Measurements from ENCODE around the gene ABCC2. TPM values are rescaled to one million over a fixed set of nuclear protein-coding genes. Genes with fewer than 3 reads are reported as not detected.
"Not testable (repeated sequence)": the region's sequence is repeated elsewhere in the genome, so short reads cannot be mapped to it uniquely, and the experiment has no call there.

ABCC2 gene
- total RNA-seq, 4 donors from 2014 or later: 9.9 to 156 (median 64.6) TPM

DNA sequence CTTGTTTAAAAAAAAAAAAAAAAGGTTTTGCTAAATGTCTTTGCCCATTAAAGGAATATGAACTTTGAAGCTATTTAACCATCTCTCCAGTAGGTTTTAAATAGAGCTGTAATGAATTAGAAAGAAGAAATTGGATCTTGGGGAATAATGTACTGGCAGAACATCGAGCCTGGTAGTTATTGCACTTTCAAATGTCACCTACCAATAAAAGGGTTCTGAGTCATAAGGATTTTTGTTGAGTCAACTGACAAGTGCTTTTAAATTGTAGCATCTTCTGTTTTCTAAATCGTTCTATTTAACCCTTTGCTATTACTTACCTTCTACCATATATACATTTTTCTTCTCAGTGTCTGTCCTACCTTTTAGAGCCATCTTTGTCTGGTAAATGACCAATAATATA, 39.7 kb upstream of the ABCC2 start:
- Histone ChIP-seq H3K27me3 (no peaks in the 10 kb centered on the region), H3K4me3 (no peak overlapping the region), H3K27ac (no peak overlapping the region), H3K4me1 (no peaks in the 10 kb centered on the region), H3K9me3 (peaks cover 0 to 14% (median 1%) of the 10 kb centered on the region in 4 donors), H3K36me3 (peaks cover 0 to 96% (median 0%) of the 10 kb centered on the region in 3 donors)
- TF ChIP-seq, protein P1, sequence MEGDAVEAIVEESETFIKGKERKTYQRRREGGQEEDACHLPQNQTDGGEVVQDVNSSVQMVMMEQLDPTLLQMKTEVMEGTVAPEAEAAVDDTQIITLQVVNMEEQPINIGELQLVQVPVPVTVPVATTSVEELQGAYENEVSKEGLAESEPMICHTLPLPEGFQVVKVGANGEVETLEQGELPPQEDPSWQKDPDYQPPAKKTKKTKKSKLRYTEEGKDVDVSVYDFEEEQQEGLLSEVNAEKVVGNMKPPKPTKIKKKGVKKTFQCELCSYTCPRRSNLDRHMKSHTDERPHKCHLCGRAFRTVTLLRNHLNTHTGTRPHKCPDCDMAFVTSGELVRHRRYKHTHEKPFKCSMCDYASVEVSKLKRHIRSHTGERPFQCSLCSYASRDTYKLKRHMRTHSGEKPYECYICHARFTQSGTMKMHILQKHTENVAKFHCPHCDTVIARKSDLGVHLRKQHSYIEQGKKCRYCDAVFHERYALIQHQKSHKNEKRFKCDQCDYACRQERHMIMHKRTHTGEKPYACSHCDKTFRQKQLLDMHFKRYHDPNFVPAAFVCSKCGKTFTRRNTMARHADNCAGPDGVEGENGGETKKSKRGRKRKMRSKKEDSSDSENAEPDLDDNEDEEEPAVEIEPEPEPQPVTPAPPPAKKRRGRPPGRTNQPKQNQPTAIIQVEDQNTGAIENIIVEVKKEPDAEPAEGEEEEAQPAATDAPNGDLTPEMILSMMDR (IDR thresholded peaks at IDR 0.05): no peak
- no peak for TF ChIP-seq POLR2A (IDR thresholded peaks at IDR 0.05)
- DNase-seq: no peak

DNA sequence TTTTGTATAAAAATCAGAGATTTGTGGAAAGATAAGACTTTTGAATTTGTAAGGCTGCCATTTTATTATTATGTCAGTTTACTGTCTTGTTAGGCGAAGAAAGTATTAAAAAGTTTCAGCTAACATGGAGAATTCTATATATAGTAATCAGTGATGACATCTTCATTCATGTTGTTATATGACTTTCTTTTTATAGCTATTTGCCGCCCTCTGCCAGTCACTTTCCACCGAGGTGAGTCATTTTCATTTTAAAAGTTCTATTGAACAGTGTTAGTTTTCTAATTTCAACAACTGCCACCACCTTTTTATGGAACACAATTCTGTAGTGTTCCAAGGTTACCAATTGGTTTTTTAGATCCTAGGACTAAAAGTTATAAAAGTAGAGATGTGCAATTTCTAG, 38.6 kb upstream of the ABCC2 start:
- no peaks in the 10 kb centered on the region for H3K4me1 ChIP-seq
- H3K36me3 ChIP-seq: peaks cover 0 to 97% (median 0%) of the 10 kb centered on the region in 3 donors
- TF ChIP-seq POLR2A (IDR thresholded peaks at IDR 0.05): no peak
- TF ChIP-seq, protein P1 (IDR thresholded peaks at IDR 0.05): no peak
- H3K9me3 ChIP-seq: peaks cover 0 to 14% (median 1%) of the 10 kb centered on the region in 4 donors
- no peak for DNase-seq
- H3K27me3 ChIP-seq: no peaks in the 10 kb centered on the region
- no peak overlapping the region for H3K4me3 ChIP-seq
- H3K27ac ChIP-seq: no peak overlapping the region

DNA sequence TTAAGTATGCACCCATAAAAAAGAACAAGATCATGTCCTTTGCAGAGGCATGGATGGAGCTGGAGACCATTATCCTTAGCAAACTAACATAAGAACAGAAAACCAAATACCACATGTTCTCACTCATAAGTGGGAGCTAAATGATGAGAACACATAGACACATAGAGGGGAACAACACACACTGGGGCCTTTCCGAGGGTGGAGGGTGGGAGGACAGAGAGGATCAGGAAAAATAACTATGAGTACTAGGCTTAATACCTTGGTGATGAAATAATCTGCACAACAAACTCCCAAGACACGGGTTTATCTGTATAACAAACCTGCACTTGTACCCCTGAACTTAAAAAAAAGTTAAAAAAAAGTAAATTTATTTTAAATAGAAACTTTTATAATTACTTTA, 36.3 kb upstream of the ABCC2 start:
- not testable (repeated sequence) for H3K27me3 ChIP-seq, H3K4me3 ChIP-seq, H3K4me1 ChIP-seq, H3K9me3 ChIP-seq, H3K27ac ChIP-seq, DNase-seq
- peaks cover 0 to 88% (median 0%) of the 10 kb centered on the region in 3 donors for H3K36me3 ChIP-seq

DNA sequence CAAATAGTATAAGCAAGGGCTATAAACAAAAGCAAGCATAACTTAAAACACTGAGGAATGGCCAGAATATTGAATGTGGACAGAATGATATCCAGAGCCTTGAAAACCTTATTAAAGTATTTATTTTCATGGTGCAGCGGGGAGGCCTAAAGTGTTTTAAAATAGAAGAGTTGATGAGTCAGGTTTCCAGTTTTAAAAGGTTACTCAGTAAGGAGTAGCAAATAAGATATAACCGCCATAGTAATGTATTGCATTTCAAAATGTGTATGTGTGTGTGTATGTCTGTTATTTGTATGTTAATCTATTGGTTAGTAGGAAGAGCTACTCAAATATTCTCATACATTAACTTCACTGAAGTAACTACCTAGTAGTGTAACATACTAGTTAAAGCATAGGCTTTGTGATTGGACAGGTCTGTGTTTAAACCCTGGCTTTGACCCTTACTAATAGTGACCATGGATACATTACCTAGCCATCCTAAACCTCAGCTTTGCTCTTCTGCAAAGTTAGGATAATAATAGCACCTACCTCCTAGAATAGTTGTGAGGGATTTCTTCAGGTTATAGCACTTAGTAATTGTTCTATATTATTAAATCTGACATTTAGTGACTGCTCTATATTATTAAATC, 33.5 kb upstream of the ABCC2 start:
- Histone ChIP-seq H3K27me3 (no peaks in the 10 kb centered on the region), H3K9me3 (no peaks in the 10 kb centered on the region), H3K27ac (no peak overlapping the region), H3K36me3 (peaks cover 0 to 85% (median 0%) of the 10 kb centered on the region in 3 donors), H3K4me3 (no peak overlapping the region), H3K4me1 (no peaks in the 10 kb centered on the region)
- no peak for TF ChIP-seq POLR2A (IDR thresholded peaks at IDR 0.05)
- TF ChIP-seq, protein P1 (IDR thresholded peaks at IDR 0.05): no peak
- DNase-seq: no peak

DNA sequence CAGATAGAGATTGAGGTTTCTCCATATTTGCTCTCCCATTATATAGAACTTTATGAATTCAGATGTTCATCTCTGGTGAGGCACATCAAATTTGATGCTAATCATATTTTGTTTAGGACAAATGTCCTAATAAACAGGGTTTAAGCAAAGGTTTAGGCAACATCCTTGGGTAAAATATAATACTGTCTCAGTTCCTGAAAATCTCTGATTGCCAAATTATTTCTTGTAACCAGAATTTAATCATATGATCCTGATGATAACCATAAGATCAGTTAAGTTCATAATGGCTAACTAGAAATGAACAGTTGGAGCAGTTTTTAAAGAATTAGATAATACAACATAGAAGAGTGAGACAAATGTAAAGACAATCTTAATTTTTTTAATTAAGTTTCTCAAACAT, 31.8 kb upstream of the ABCC2 start:
- peaks cover 0 to 79% (median 0%) of the 10 kb centered on the region in 3 donors for H3K36me3 ChIP-seq
- DNase-seq: no peak
- TF ChIP-seq POLR2A (IDR thresholded peaks at IDR 0.05): no peak
- TF ChIP-seq, protein P1 (IDR thresholded peaks at IDR 0.05): no peak

DNA sequence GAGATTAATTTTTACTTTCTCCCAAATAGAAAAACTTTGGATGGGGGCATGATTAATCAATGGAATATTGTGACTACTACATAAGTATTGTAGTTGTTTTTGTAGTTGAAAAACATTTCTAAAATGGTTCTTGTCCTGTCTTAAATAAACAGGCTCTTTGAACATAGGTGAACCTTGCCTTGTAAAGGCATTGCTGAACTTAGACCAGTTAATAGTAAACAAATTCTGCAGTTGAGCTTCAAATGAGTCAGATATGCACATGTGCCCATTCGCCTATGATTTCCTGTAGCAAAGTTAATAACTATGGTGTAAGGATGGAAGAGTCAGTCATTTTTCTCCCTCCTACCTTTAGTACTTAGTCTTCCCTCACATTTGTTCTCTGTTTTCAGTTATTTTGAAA, 27.8 kb upstream of the ABCC2 start:
- H3K4me3 ChIP-seq: no peak overlapping the region
- TF ChIP-seq POLR2A (IDR thresholded peaks at IDR 0.05): no peak
- TF ChIP-seq, protein P1 (IDR thresholded peaks at IDR 0.05): no peak
- H3K4me1 ChIP-seq: no peaks in the 10 kb centered on the region
- DNase-seq: no peak
- H3K36me3 ChIP-seq: peaks cover 0 to 78% (median 0%) of the 10 kb centered on the region in 3 donors
- peak overlapping the region in 2 of 4 donors; percentile 3 to 4 for H3K27ac ChIP-seq
- H3K27me3 ChIP-seq: no peaks in the 10 kb centered on the region
- H3K9me3 ChIP-seq: no peaks in the 10 kb centered on the region

More for the DNA sequence above, 31.8 kb upstream of the ABCC2 start:
- no peak overlapping the region for H3K27ac ChIP-seq
- no peak overlapping the region for H3K4me3 ChIP-seq
- H3K9me3 ChIP-seq: no peaks in the 10 kb centered on the region
- no peaks in the 10 kb centered on the region for H3K27me3 ChIP-seq
- no peaks in the 10 kb centered on the region for H3K4me1 ChIP-seq
